ENCODE data around the gene LYRM9.

LYRM9 gene

GRCh38 chr17:27882162-27882840, 10.9 kb downstream of the LYRM9 start:
- no peak for TF ChIP-seq Cebpa-rat (IDR thresholded peaks at IDR 0.05)
- Histone ChIP-seq H3K9ac (no peak overlapping the region), H3K4me2 (no peak overlapping the region), H3K27ac (no peak overlapping the region), H3K4me3 (no peak overlapping the region), H3K4me1 (peaks cover 30% of the 10 kb centered on the region), H3K27me3 (no peaks in the 10 kb centered on the region), H3K36me3 (no peaks in the 10 kb centered on the region), H4K20me1 (no peaks in the 10 kb centered on the region), H3K9me3 (no peaks in the 10 kb centered on the region)

DNA sequence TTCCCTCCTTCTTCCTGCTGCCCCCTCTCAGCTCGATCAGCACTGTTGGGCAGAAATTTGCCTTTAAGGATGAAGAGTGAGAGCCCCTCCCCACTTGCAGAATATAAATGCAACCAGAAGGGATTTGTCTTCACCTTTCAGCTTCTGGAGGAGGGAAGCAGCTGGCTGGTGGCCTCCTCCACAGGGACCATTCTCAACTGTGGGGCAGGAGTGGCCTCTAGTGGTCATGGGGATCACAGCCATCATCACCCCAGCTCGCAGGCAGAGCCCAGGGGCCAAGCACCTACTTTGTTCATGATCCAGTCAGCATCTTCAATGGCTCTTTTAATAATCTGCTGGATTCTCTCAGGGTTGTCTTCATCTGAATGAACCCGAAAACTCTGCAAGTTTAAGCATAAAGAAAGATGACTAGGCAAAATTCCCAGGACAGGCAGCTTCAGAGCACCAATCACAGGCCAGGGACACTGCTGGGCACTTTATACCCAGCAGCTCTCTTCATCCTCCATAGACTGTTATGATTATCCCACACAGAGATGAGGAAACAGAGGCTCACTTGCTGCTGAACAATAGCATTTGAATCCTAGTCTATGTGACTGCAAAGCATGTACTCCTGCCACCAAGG, 13.1 kb downstream of the LYRM9 start:
- H3K27ac ChIP-seq: no peak overlapping the region
- no peak overlapping the region for H3K9ac ChIP-seq
- H3K4me2 ChIP-seq: peak overlapping the region; percentile 34; the same call in 1 of the 2 replicates
- H3K4me1 ChIP-seq: peaks cover 38% of the 10 kb centered on the region
- H3K4me3 ChIP-seq: no peak overlapping the region
- TF ChIP-seq Cebpa-rat (IDR thresholded peaks at IDR 0.05): no peak
- H4K20me1 ChIP-seq: no peaks in the 10 kb centered on the region
- H3K27me3 ChIP-seq: no peaks in the 10 kb centered on the region
- H3K36me3 ChIP-seq: no peaks in the 10 kb centered on the region
- H3K9me3 ChIP-seq: no peaks in the 10 kb centered on the region

DNA sequence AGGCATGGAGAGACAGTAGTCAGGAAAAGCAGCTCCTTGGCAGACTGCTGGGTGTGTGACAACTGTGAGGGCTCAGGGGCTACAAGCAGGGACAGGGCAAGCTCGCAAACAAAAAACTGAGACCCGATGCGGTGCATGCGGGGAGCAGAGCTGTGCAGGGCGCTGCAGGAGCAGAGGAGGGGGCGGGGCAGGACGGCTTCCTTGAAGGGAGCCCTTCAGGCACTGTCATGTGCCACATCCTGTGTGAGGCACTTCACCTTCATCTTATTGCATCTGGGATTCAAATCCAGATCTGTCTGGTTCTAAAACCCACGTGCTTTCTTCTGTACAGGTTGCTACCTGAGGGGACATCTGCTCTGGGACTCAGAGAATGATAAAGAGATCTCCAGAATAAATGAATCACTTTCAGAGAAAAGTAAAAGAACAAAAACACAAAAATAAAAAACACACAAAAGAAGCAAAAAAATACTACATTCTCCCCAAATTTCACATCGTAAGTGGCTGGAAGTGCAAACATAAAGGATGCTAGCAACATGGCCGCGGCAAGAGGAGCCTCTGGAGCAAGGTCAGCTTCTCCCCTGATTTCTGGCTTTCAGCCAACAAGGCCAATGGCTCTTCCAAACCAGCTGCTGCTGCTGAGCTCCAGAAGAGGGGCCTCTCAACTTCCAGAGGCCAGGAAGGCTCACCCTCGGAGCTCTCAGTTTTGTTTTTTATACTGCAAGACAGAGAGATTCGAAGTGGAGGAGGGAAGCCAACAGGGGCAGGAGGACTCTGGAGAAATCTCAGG, 14.2 kb downstream of the LYRM9 start:
- Histone ChIP-seq H3K27ac (0 out of 2 replicates have a peak overlapping the region, but pooled peaks have one; percentile 26), H4K20me1 (no peaks in the 10 kb centered on the region), H3K4me1 (peaks cover 41% of the 10 kb centered on the region), H3K4me2 (peak overlapping the region; percentile 43), H3K36me3 (no peaks in the 10 kb centered on the region), H3K9ac (0 out of 2 replicates have a peak overlapping the region, but pooled peaks have one; percentile 8), H3K27me3 (no peaks in the 10 kb centered on the region), H3K4me3 (no peak overlapping the region), H3K9me3 (no peaks in the 10 kb centered on the region)
- TF ChIP-seq Cebpa-rat (IDR thresholded peaks at IDR 0.05): no peak

- Histone ChIP-seq H3K27me3 (no peaks in the 10 kb centered on the region), H3K4me3 (no peak overlapping the region), H3K9ac (no peak overlapping the region), H3K27ac (no peak overlapping the region), H4K20me1 (no peaks in the 10 kb centered on the region), H3K36me3 (0 out of 2 replicates have a peak, but pooled peaks cover 4% of the 10 kb centered on the region), H3K9me3 (peaks cover 13% of the 10 kb centered on the region), H3K4me2 (no peak overlapping the region), H3K4me1 (peaks cover 22% of the 10 kb centered on the region)
- no peak for TF ChIP-seq Cebpa-rat (IDR thresholded peaks at IDR 0.05)
Observed at GRCh38 chr17:27873746-27874145, 19.4 kb downstream of the LYRM9 start.

DNA sequence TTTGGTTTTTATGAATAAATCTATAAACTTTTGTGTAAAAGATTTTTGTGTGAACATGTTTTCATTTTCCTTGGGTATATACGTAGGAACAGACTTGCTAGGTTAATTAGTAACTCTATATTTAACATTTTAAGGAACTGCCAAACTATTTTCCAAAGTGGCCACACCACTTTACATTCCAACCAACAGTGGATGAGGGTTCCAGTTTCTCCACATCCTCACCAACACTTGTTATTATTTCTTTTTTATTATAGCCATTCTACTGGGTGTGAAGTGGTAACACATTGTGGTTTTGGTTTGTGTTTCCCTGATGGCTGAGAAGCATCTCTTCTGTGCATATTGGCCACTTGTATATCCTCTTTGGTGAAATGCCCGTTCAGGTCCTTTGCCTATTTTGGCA, 20.0 kb downstream of the LYRM9 start:
- no peaks in the 10 kb centered on the region for H3K27me3 ChIP-seq
- H3K9ac ChIP-seq: no peak overlapping the region
- H3K9me3 ChIP-seq: peaks cover 13% of the 10 kb centered on the region
- peaks cover 17% of the 10 kb centered on the region for H3K4me1 ChIP-seq
- H4K20me1 ChIP-seq: no peaks in the 10 kb centered on the region
- no peak overlapping the region for H3K27ac ChIP-seq
- H3K36me3 ChIP-seq: 0 out of 2 replicates have a peak, but pooled peaks cover 4% of the 10 kb centered on the region
- H3K4me2 ChIP-seq: no peak overlapping the region
- H3K4me3 ChIP-seq: no peak overlapping the region
- TF ChIP-seq Cebpa-rat (IDR thresholded peaks at IDR 0.05): no peak

- H3K4me3 ChIP-seq: no peak overlapping the region
- TF ChIP-seq Cebpa-rat (IDR thresholded peaks at IDR 0.05): no peak
- H3K4me2 ChIP-seq: no peak overlapping the region
Observed at GRCh38 chr17:27872776-27873175, 20.4 kb downstream of the LYRM9 start.

GRCh38 chr17:27871407-27871806, 21.8 kb downstream of the LYRM9 start:
- Histone ChIP-seq H3K9ac (no peak overlapping the region), H3K27me3 (no peaks in the 10 kb centered on the region), H3K9me3 (peaks cover 13% of the 10 kb centered on the region)

More at GRCh38 chr17:27872776-27873175, 20.4 kb downstream of the LYRM9 start:
- Histone ChIP-seq H4K20me1 (no peaks in the 10 kb centered on the region), H3K4me1 (peaks cover 12% of the 10 kb centered on the region), H3K9ac (no peak overlapping the region), H3K27me3 (no peaks in the 10 kb centered on the region), H3K9me3 (peaks cover 13% of the 10 kb centered on the region), H3K36me3 (0 out of 2 replicates have a peak, but pooled peaks cover 4% of the 10 kb centered on the region), H3K27ac (no peak overlapping the region)

GRCh38 chr17:27870345-27870744, 22.8 kb downstream of the LYRM9 start:
- Histone ChIP-seq H3K27me3 (no peaks in the 10 kb centered on the region), H3K4me2 (no peak overlapping the region), H4K20me1 (no peaks in the 10 kb centered on the region), H3K9ac (no peak overlapping the region), H3K4me1 (peaks cover 5% of the 10 kb centered on the region), H3K4me3 (no peak overlapping the region), H3K9me3 (peaks cover 13% of the 10 kb centered on the region), H3K36me3 (0 out of 2 replicates have a peak, but pooled peaks cover 4% of the 10 kb centered on the region), H3K27ac (no peak overlapping the region)
- TF ChIP-seq Cebpa-rat (IDR thresholded peaks at IDR 0.05): no peak

More at GRCh38 chr17:27871407-27871806, 21.8 kb downstream of the LYRM9 start:
- no peak overlapping the region for H3K4me3 ChIP-seq
- no peak overlapping the region for H3K4me2 ChIP-seq
- H4K20me1 ChIP-seq: no peaks in the 10 kb centered on the region
- no peak overlapping the region for H3K27ac ChIP-seq
- peaks cover 11% of the 10 kb centered on the region for H3K4me1 ChIP-seq
- TF ChIP-seq Cebpa-rat (IDR thresholded peaks at IDR 0.05): no peak
- 0 out of 2 replicates have a peak, but pooled peaks cover 4% of the 10 kb centered on the region for H3K36me3 ChIP-seq

DNA sequence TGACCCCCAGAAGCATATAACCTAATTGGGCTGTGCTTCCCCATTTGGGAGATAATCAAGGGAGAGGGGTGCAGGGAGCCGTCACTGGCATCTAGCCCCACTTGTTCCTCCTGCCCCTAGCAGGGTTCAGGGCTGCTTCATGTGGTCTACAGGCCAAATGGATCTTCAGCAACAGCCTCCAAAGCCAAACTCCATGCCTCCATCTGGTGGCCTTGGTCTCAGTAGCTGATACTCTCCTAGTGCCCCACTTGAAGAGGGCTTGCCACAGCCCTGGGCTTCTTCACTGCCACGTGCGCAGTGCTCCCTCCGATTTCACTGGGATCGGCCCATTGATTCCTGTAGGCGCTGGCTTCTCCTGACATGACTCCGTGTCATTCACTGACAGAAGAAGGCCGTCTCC, 24.6 kb downstream of the LYRM9 start:
- no peak for TF ChIP-seq Cebpa-rat (IDR thresholded peaks at IDR 0.05)
- Histone ChIP-seq H3K27me3 (no peaks in the 10 kb centered on the region), H3K27ac (no peak overlapping the region), H3K36me3 (0 out of 2 replicates have a peak, but pooled peaks cover 2% of the 10 kb centered on the region), H3K4me3 (no peak overlapping the region), H3K9me3 (peaks cover 9% of the 10 kb centered on the region), H3K9ac (no peak overlapping the region), H3K4me1 (no peaks in the 10 kb centered on the region), H4K20me1 (no peaks in the 10 kb centered on the region), H3K4me2 (no peak overlapping the region)

Measured in BLaER1 (cell line).